Stimulated activated CD4-positive, alpha-beta T cell treated with anti-CD3 and anti-CD28 coated beads, Interleukin-12 subunit alpha, Interleukin-12 subunit beta, amount 100 ng/mL, for 4 hours (primary cell): ENCODE measurements around the gene ISLR.

Source experiments
- DNase-seq: peaks from one replicate; pipeline ENCODE4 v3.0.0-alpha.2; 2020

Gene ISLR

GRCh38 chr15:74197176-74197965 is 23.9 kb downstream of the ISLR start:
- no peak for DNase-seq

- no peak for DNase-seq
These were observed 25.8 kb downstream of the ISLR start for GRCh38 chr15:74199297-74199652.

GRCh38 chr15:74200412-74200815 is 26.9 kb downstream of the ISLR start:
- DNase-seq, result no peak

GRCh38 chr15:74200871-74201419 is 27.4 kb downstream of the ISLR start:
- DNase-seq, result no peak

- no peak for DNase-seq
These were observed 28.4 kb downstream of the ISLR start for GRCh38 chr15:74201710-74202420.

DNA sequence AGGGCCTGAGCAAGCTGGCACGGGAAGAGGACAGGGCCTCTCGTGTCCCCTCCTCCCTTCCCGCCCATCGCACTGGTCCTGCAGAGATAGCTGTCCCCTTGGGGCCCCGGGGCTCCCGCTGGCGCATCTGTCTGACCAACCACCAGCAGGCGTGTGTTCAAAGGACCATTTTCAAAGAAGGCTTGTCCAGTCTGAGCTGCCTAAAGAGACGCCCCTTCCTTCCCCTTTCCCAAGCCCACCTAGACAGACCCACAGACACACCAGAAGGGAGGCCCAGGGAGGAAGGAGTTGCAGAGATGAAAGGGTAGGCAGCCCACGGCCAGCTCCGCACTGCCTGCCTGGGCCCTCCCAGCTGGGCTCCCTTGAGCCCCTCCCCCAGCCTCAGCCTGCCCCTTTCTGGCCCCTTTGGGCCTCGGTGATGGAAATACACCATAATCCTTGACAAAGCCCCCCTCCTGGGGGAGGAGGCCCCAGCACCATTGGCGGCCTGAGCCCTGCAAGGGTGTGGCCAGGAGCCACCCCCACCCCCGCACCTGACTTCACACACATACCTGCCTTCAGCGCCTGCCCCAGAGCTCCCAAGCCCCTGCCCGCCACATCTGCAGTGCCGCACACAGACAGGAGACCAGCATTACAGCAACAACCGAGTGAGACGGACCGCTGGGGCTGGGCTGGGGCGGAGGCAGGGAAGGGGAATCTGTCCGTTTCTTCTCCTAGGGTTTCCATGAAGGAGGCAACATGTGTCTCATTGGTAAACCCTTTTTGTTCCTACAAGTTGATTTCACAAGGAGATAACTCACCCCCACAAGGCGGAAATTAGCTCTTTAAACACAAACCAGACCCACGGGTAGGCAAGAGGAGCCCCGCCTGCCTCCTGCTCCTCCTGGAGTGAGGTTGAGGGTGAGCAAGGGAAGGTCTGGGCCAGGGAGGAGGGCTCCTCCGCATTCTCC is 29.2 kb downstream of the ISLR start, which contains the start of gene STRA6:
STRA6 (minus strand) TSS at position 336 of the 950 bp plus-strand sequence. CDS start 520 bp downstream, outside the sequence.
- DNase-seq, result no peak

DNA sequence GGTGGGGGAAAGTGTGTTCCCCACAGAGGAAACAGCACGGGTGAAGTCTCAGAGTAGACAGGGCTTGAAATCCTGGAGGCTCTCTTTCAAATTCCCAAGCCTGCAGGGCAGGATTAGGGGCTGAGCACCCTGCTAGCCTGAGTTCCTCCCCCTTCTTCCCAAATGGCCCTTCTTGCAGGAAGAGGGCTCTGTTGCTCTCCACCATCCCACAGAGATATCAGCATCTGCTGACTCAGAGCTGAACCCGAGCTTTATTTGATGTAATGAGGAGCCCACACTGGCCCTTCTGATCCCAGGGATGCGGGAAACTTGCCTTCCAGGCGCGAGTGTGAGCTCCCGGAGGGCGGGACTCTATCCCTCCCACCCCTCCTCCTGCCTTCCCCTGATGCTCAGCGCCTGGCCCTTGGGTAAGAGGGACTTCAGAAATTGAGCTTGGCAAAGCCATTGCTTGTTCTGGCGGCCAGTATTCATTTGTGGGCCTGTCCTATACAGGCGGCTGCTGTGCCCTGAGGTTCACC is 30.5 kb downstream of the ISLR start:
- no peak for DNase-seq

- no peak for DNase-seq
These were observed 32.1 kb downstream of the ISLR start for GRCh38 chr15:74205582-74205947.

GRCh38 chr15:74206801-74207281 is 33.3 kb downstream of the ISLR start:
- no peak for DNase-seq

GRCh38 chr15:74207652-74208440 is 34.3 kb downstream of the ISLR start:
- no peak for DNase-seq

DNA sequence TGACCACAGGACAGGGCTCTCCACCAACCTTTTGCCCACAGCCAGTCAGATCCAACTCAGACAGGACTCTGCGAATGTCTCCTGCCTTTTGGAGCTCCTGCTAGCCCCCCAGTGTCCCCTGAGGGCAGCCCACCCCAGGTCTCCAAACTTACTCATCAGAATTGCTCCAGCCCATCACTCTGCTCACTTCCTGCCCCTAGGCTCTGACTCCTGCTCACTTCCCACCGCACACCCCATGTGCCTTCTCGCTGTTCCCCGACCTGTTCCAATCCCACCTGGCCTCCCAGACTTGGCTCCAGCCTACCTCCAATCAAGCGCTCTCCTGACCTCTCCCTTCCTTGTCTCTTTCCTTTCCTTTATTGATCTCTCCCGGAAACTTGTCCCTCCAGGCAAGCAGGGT is 35.0 kb downstream of the ISLR start:
- DNase-seq, result no peak

DNA sequence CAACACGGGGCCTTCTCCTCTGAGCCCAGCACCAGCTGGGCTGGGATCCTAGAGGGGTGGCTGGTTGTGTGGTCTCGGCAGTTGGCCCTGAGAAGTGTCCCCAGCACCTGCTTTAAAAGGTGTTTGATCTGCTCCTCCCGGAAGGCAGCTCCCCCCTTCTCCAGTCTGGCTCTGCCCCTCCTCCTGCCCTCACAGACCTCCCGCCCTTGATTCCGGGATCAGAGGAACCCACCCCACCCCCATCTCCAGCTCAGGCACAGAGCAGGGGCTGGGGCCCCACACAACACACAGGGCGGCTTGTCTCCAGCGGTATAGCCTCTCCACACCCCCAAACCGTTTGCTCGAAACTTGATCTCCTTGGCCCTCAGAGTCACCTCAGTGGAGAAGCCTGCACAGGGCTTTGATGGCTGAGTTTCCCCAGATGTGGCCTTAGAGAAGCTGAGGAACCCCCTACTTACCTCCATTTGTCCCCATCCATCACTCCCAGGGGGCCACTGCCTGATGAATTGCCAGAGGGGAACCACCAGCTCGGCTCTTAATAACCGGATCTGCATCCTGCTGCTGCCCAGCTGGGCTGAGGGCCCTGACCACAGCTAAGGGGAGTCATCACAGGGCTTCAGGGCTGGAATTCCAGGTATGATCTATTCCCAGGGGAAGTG is 35.5 kb downstream of the ISLR start:
- no peak for DNase-seq

- DNase-seq, result no peak
These were observed 36.0 kb downstream of the ISLR start for GRCh38 chr15:74209560-74209958.

DNA sequence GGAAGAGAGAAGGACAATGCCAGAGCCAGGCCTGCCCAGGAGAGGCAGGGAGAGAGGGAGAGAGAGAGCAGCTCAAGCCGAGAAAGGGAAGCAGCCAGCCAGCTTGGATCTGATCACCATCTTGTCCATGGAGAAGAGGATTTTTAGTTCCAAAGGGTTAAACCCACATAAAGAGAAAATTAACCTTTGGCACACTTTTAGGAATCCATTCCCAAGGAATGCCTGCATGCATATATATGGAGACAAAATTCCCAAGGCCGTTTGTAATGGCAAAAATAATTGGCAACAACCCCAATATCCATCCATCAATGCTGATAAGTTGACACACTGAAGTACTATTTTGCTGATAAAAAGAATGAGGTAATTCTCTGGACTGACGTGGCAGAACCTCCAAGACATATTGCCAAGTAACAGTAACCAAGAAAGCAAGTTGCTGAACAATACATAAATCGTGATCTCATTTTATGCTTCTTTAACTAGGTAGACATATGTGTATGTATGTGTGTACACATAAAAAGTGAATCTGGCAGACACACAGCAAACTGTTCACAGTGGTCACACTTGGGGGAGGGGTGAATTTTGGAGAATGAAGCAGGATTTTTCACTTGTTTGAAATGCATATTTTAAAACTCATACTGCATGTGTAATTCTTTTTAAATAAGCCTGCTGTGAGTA is 36.6 kb downstream of the ISLR start:
- DNase-seq, result no peak

DNA sequence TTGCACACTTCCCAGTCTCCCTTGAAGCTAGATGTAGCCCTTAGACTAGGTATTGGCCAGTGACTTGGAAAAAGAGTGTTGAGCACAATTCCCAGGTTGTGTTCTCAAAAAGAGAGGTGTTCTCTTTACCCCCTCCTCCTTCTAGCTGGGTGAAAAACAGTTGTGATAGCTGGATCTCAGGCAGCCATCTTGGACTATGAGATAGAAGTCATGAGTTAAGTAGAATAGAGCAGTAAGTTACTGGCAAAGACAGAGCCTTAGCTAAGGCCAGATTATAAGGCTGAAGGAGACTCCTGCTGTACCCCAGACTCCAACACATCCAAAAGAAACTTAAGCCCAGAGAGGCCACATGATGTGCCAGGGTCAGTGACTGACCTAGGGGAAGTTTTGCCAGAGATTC is 37.2 kb downstream of the ISLR start:
- DNase-seq, result no peak

DNA sequence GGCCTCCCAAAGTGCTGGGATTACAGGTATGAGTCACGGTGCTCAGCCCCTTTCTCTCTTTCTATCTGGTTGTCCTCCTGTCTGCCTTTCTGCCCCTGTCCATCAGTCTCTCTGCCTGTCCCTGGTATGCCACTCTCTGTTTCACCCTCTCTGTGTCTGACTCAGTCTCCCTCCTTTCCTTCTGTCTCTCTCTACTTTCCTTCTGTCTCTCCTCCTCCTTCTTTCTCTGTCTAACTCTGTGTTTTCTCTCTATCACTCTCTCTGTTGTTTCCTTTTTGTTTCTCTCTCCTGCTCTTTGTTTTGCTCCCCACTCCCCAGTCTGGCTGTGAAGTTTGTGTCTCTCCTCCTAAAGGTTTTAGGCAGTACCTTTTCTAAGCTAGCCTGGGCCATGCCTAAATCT is 38.1 kb downstream of the ISLR start:
- no peak for DNase-seq

- DNase-seq, result no peak
These were observed 39.0 kb downstream of the ISLR start for GRCh38 chr15:74212494-74212893.

- DNase-seq, result no peak
These were observed 40.4 kb downstream of the ISLR start for GRCh38 chr15:74213858-74214284.

DNA sequence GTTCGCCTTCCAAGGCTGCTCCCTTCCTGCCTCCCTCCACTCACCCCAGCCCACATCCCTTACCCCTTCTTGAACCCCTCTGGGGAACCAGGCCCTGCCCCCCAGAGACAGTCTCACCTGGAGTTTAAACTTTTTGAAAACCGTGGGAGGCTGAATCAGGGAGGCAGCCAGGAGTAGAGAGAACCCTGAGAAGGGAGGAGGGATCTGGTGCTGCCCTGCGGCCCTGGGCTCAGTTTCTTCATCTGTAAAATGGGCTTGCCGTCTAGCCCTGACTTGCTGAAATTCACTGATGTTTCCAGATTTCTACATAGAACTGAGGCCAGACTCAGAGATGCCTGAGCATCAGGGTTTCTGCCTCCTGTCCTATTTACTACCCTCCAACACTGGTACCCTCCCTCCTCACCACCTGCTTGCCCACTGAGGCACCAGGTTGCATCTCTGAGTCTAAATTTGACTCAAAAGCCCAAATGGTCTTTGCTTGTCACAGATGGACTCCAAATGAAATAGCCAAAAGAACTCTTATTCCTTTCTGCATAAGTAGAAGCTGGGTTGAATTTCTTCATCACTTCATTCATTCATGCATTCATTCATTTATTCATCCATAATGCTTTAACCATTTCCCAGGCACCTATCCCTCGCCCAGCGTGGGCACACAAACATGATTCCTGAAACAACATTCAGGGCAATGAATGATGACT is 41.0 kb downstream of the ISLR start:
- DNase-seq, result no peak

DNA sequence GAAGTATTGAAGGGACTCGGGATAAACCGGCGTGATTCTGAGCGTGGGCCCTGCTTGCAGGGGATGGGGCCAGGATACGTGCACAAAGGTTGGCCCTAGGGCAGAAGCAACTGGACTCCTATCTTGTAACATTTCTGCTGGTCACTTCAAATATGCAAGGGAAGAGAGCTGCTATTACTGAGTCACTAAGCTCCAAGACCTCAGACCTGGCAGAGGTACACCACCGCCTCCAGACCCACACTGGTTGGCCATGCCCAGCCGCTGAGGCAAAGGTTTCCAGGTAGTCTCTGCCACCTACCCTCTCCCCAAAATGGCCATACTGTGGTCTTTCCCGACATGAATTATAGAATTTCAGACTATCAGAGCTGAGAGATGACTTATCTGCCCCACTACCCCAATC is 42.4 kb downstream of the ISLR start:
- DNase-seq, result no peak
